ENCODE measurements around the gene FOXRED1.
A peak's percentile ranks its signal among the peaks of the same experiment; 100 is the strongest.

The FOXRED1 gene

GRCh38 chr11:126297004-126297403 is 28.1 kb downstream of the FOXRED1 start:
- Mint-ChIP-seq H3K4me3 (no peak overlapping the region), H3K27ac (no peak overlapping the region), H3K36me3 (ENCODE audit: low read depth) (peaks cover 43% of the 10 kb centered on the region), H3K9me3 (no peaks in the 10 kb centered on the region), H3K27me3 (ENCODE audit: low read depth) (no peaks in the 10 kb centered on the region), H3K4me1 (no peaks in the 10 kb centered on the region)
- TF ChIP-seq, protein P1, sequence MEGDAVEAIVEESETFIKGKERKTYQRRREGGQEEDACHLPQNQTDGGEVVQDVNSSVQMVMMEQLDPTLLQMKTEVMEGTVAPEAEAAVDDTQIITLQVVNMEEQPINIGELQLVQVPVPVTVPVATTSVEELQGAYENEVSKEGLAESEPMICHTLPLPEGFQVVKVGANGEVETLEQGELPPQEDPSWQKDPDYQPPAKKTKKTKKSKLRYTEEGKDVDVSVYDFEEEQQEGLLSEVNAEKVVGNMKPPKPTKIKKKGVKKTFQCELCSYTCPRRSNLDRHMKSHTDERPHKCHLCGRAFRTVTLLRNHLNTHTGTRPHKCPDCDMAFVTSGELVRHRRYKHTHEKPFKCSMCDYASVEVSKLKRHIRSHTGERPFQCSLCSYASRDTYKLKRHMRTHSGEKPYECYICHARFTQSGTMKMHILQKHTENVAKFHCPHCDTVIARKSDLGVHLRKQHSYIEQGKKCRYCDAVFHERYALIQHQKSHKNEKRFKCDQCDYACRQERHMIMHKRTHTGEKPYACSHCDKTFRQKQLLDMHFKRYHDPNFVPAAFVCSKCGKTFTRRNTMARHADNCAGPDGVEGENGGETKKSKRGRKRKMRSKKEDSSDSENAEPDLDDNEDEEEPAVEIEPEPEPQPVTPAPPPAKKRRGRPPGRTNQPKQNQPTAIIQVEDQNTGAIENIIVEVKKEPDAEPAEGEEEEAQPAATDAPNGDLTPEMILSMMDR (IDR thresholded peaks at IDR 0.05; ENCODE audit: unreplicated experiment in 3 of 3) = no peak

DNA sequence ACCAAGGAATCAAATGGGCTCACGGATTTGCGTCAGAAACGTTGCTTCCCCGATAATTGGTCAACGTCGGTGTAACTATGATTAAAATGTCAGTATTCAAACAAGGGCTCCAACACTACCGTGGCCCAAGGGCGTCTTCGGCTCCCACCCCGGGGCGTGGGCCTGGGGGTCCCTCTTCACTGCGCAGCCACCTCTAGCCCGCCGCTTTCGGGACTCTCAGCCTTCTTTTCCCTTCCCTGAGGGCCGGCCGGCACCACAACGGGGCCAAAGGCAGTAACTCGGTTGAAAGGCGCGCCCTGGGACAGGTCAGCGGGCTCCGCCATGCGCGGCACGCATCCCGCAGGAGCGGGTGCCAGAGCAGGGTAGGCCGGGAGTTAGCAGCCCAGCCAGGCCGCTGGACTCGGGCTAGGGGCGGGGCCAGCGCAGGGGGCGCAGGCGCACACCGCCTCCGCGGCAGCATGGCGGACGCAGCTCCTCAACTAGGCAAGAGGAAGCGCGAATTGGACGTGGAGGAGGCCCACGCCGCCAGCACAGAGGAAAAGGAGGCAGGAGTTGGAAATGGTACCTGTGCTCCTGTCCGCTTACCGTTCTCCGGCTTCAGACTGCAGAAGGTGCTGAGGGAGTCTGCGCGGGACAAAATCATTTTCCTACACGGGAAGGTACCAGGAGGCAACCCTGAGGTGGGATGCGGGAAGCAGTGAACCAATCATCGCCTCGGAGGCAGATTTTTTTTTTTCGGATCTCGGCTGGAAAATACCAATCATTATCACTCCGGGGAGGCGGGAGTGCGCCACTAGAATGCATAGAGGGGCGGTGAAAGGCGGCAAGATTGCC is 34.9 kb downstream of the FOXRED1 start, which contains the start of gene DCPS:
Gene DCPS, plus strand, starts transcription at position 438 of the 834 bp plus-strand sequence. Its CDS starts 21 bp downstream, at position 459.
- peaks cover 28% of the 10 kb centered on the region for H3K36me3 Mint-ChIP-seq (ENCODE audit: low read depth)
- peaks cover 28% of the 10 kb centered on the region for H3K4me1 Mint-ChIP-seq
- peak within 1 kb of the TSS; percentile 86 to 88 (median 87) for H3K27ac Mint-ChIP-seq
- TF ChIP-seq, protein P1 (IDR thresholded peaks at IDR 0.05; ENCODE audit: unreplicated experiment in 3 of 3) = no peak
- no peaks in the 10 kb centered on the region for H3K9me3 Mint-ChIP-seq
- peak within 1 kb of the TSS; percentile 83 to 91 (median 91) for H3K4me3 Mint-ChIP-seq
- peaks cover 3% of the 10 kb centered on the region for H3K27me3 Mint-ChIP-seq (ENCODE audit: low read depth)

DNA sequence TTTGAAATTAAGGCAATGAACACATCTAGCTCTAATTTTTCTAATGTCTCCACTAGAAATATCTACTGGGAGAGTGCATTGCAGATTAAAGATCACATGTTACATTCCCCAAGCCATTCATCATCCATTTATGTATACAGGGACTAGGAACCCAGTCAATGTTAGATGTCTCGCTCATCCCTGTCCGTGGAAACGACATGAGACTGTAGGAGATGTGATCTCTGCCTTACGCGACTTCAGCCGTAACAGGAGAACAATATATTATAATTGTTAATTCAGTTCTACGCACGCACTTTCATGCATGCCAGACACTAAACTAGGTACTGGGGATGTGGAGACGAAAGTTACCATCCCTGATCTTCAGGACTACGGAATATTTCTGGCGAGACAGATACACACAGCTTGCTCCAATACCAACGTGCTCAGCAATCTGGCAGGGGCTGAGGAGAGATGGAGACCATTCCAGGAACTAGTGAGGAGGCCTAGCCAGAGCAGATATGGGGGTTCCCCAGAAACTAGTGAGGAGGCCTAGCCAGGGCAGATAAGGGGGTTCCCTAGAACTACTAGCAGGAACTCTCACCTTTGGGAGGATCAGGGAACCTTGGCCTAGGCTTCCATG is 35.6 kb downstream of the FOXRED1 start:
- Mint-ChIP-seq H3K27me3 (ENCODE audit: low read depth) (peaks cover 3% of the 10 kb centered on the region), H3K27ac (peak overlapping the region; percentile 86 to 88 (median 87)), H3K36me3 (ENCODE audit: low read depth) (peaks cover 24% of the 10 kb centered on the region), H3K4me1 (peaks cover 32% of the 10 kb centered on the region), H3K4me3 (peak overlapping the region; percentile 83 to 91 (median 91)), H3K9me3 (no peaks in the 10 kb centered on the region)
- TF ChIP-seq, protein P1 (IDR thresholded peaks at IDR 0.05; ENCODE audit: unreplicated experiment in 3 of 3) = no peak

DNA sequence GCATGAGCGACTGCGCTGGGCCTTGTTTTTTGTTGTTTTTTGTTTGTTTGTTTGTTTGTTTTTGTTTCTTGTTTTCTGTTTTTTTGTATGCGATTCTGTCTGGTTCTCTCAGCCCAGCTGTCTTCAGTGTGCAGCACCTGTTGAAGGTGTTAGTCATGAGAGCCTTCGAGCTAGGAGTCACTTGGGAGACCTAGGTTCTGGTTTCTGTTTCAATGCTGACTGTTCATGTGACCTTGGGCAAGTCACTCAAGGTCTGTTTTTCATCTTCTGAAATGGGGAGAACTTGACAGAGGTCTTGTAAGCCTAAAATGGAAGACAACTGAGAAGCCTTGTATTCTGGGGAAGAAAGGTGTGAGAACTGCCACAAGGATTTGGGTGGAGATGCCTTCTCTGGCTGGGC is 36.7 kb downstream of the FOXRED1 start:
- Mint-ChIP-seq H3K9me3 (no peaks in the 10 kb centered on the region), H3K36me3 (ENCODE audit: low read depth) (peaks cover 21% of the 10 kb centered on the region), H3K27me3 (ENCODE audit: low read depth) (peaks cover 3% of the 10 kb centered on the region), H3K27ac (peak overlapping the region in 1 of 3 experiments; percentile 38), H3K4me3 (peak overlapping the region; percentile 48 to 74 (median 74)), H3K4me1 (peaks cover 44% of the 10 kb centered on the region)
- TF ChIP-seq, protein P1 (IDR thresholded peaks at IDR 0.05; ENCODE audit: unreplicated experiment in 3 of 3) = no peak

GRCh38 chr11:126307706-126308105 is 38.8 kb downstream of the FOXRED1 start:
- peak overlapping the region in 1 of 3 experiments; percentile 8 for H3K4me3 Mint-ChIP-seq
- no peaks in the 10 kb centered on the region for H3K9me3 Mint-ChIP-seq
- TF ChIP-seq, protein P1 (IDR thresholded peaks at IDR 0.05; ENCODE audit: unreplicated experiment in 3 of 3) = peak; percentile 44 to 49 (median 49)
- H3K27ac Mint-ChIP-seq = peak overlapping the region; percentile 17 to 49 (median 42)
- peaks cover 3% of the 10 kb centered on the region for H3K27me3 Mint-ChIP-seq (ENCODE audit: low read depth)
- peaks cover 22% of the 10 kb centered on the region for H3K36me3 Mint-ChIP-seq (ENCODE audit: low read depth)
- peaks cover 53% of the 10 kb centered on the region for H3K4me1 Mint-ChIP-seq
